ENCODE data around the gene TAGLN. TPM values are rescaled to one million over a fixed set of nuclear protein-coding genes. Genes with fewer than 3 reads are reported as not detected.

The TAGLN gene
- total RNA-seq, 2 donors from 2014 or later, result 829 to 1,367 TPM

DNA sequence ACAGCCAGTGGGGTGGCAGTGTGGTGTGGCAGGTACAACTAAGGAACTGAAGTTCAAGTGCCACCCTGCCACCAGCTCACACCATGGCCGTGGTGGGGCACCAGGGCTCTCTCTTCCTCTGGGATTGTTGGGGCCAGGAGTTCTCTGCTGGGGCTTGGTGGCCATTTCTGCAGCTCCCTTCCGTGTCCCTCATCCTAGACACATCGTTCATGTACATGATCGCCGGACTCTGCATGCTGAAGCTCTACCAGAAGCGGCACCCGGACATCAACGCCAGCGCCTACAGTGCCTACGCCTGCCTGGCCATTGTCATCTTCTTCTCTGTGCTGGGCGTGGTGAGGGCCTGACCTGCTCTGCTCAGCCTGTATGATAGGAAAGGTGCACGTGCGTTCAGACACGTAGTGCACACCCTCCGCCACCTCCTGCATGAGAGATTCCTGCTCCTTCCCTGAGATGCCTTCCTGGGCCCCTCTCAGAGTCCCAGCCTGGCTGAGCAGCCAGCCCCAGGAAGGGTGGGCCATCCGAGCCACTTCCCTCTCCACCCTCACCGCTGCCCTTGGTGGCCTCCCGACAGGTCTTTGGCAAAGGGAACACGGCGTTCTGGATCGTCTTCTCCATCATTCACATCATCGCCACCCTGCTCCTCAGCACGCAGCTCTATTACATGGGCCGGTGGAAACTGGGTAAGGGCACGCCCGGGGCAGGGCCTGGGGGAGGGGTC is 7.3 kb upstream of the TAGLN start:
- intact Hi-C loops (cut with DNase I), result no loop called here
- DNase-seq, result peak; percentile 18
- ATAC-seq, result no peak

- ATAC-seq (no peak), DNase-seq (peak; percentile 6)
- intact Hi-C loops (cut with DNase I), result no loop called here
These were observed 6.7 kb upstream of the TAGLN start for GRCh38 chr11:117192401-117192875.

GRCh38 chr11:117193130-117194020 is 5.8 kb upstream of the TAGLN start:
- DNase-seq (peak; percentile 5), ATAC-seq (no peak)
- intact Hi-C loops (cut with DNase I), result no loop called here

DNA sequence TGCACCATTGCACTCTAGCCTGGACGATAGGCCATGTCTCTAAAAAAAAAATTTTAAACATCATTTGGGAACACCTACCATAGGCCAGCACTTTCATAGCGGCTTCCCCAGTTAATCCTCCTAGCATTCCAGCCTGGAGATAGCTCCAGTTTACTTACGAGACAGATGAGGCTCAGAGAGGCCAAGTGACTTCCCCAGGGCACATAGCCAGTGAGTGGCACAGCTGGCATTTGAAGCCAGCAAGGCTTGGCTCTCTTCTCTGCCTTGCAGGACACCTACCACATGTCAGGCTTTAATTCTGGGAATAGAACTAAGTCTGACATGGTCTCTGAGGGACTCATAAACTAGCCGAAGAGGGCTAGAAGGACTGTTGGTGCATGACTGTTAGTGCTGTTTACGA is 4.9 kb upstream of the TAGLN start:
- intact Hi-C loops (cut with DNase I), result no loop called here
- ATAC-seq, result no peak
- DNase-seq, result no peak

DNA sequence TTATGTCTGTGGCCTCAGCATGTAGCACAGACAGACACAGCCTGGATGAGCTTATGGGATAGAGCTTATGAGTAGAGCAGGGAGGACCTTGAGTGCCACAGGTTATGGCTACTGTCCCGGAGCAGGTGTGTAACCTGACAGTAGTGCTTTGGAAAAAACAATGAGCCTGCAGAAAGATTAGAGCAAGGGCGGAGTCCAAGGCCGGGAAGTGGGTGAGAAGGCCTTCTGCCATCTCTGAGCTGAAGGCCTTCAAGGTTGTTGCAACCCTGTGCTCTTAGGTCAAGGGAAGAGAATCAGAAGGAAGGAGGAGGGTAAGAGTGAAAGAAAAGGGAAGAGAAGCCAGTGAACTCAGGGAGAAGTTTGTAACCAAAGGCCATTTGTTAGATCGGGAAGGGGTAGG is 3.9 kb upstream of the TAGLN start:
- intact Hi-C loops (cut with DNase I), result no loop called here
- ATAC-seq, result no peak
- DNase-seq, result no peak

DNA sequence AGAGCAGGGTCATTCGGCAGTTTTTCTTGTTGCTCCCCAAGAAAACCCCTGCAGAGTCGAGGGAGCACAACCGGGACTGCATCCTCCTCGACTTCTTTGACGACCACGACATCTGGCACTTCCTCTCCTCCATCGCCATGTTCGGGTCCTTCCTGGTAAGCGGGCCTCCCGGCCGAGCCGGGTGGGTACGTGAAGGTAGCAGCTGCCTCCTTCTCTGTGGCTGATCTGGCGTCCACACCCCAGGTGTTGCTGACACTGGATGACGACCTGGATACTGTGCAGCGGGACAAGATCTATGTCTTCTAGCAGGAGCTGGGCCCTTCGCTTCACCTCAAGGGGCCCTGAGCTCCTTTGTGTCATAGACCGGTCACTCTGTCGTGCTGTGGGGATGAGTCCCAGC is 3.4 kb upstream of the TAGLN start:
- ATAC-seq (no peak), DNase-seq (no peak)
- intact Hi-C loops (cut with DNase I), result no loop called here

- ATAC-seq (no peak), DNase-seq (no peak)
- intact Hi-C loops (cut with DNase I), result no loop called here
These were observed 2.2 kb upstream of the TAGLN start for GRCh38 chr11:117197006-117197405.

DNA sequence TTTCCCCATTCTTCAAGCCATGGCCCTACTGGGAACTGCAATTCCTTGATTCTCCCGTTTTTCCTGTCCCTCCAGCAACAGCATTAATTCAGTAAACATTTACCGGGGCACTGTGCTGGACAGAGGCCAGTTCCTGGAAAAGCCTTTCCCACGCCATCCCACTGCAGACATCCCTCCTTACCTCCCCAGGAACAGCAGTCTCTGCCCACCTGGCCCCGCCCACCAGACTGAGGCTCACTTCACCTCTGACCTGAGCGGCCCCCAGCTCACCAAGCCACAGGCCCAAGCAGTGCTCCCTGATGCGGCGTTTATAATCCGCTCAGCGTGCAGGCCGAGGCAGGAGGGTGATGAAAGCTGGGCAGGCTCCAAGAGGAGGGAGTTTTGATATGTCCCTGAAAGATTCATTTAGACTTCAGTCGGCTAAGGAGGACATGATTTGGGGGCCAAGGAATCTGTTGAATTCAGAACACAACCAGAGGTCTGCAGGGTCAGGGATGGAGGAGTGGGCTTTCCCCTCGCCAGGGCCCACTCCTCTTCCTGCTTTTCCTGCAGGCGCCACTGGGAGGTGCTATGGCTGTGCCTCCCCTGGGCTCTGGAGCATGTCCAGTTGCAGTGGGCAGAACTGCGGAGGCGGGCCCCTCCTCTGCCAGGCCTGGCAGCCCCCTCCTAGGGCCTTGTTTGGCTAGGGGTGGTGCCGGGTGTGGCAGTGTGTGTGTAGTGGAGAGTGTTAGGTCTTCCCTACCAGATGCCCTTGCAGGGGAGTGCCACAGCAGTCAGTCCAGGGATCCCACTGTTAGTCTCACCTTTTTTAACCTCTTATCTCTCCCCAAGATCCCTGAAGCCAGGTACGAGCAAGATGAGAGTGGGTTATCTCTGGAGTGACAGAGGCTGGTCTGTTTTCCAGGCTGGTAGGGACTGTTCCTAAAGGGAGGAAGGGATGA is 1.4 kb upstream of the TAGLN start:
- no peak for DNase-seq
- ATAC-seq, result peak; percentile 10 to 46
- intact Hi-C loops (cut with DNase I), result no loop called here

GRCh38 chr11:117198613-117199012 is 557 bp upstream of the TAGLN start:
- intact Hi-C loops (cut with DNase I), result no loop called here
- ATAC-seq (peak in 1 of 2 donors; percentile 5), DNase-seq (no peak)

- ATAC-seq (peak in 1 of 2 donors; percentile 1), DNase-seq (no peak)
- intact Hi-C loops (cut with DNase I), result no loop called here
These were observed 994 bp downstream of the TAGLN start for GRCh38 chr11:117199916-117200812.

- intact Hi-C loops (cut with DNase I), result no loop called here
- ATAC-seq, result no peak
- no peak for DNase-seq
These were observed 1.9 kb downstream of the TAGLN start for GRCh38 chr11:117200813-117201657.

DNA sequence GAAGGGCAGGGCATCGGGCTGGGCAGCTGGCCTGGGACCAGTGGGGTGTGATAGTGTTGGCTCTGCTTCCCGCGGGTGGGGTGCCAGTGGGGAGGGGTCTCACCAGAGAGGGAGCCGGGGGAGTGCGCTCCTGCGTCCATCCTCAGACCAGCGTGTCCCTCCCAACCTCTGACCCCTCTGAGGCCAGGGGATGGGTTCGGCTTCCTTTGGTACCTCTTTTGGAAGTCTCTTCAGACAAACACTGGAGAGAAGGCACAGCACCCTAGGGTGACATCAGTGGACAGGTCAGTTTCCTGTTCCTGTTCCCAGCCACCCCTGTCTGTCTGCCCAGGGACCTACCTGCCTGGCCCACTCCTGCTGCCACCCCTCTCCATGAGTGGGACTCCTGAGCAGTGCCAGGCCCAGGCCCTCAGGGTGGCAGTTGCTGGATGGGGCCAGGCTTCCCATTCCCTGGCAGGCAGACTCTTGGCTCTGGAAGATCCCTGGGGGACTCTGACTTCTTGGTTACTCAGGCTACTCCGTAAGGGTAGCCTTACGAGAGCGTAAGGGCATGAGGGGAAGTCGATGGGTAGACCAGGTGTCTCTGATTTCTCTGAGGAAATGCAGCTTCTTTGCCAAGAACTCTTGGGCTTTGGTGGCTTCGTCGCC is 2.6 kb downstream of the TAGLN start:
- intact Hi-C loops (cut with DNase I), result no loop called here
- DNase-seq (no peak), ATAC-seq (no peak)

DNA sequence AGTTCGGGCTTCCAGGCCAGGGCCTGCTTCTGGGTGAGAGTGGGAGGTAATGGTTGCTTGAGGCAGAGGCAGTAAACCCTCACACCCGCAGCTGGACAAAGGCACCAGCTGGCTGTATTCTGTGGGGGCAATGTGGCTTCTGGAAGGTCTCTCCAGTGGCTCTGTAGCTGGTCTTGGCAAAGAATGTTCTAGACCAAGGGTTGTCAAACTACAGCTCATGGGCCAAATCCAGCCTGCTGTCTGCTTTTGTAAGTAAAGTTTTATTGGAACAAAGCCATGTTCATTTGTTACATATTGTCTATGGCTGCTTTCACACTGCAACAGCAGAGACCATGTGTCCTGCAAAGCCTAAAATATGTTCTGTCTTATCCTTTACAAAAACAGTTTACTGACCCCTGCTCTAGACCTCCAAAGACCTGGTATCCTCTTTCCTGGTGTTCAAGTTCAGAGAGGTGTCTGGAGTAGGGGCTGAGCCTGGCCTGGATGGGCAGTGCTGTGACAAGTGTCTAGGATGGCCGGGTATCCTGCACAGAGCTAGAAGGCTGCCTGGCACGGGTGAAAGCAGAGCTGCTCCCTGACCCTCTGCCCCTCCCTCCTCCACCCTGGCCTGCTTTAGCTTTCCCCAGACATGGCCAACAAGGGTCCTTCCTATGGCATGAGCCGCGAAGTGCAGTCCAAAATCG is 3.4 kb downstream of the TAGLN start:
- DNase-seq, result no peak
- ATAC-seq, result no peak
- intact Hi-C loops (cut with DNase I), result no loop called here

DNA sequence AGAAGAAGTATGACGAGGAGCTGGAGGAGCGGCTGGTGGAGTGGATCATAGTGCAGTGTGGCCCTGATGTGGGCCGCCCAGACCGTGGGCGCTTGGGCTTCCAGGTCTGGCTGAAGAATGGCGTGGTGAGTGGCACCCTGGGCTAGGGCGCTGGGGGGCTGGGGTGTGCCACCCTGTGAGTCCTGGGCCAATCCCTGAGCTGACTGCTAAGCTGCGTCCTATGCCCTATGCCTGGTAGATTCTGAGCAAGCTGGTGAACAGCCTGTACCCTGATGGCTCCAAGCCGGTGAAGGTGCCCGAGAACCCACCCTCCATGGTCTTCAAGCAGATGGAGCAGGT is 3.9 kb downstream of the TAGLN start:
- DNase-seq, result no peak
- intact Hi-C loops (cut with DNase I), result no loop called here
- ATAC-seq, result no peak

GRCh38 chr11:117204283-117205080 is 5.3 kb downstream of the TAGLN start:
- ATAC-seq, result no peak
- intact Hi-C loops (cut with DNase I), result loop anchor here in 1 of 2 donors (5.0 kb wide), 1 partner anchor 72 kb away; no protein-coding TSS in a partner anchor
- DNase-seq, result no peak

Measured in left cardiac atrium (tissue), 4 donors.